GM21526 (cell line): ENCODE results near the gene NPVF.

Experiments
- ATAC-seq: cut with Tn5 transposase; IDR thresholded peaks from one replicate; pipeline ENCODE4 v1.9.1; 2021; ENCODE audit warnings: moderate library complexity; ENCODE audit not compliant: unreplicated experiment, low FRiP score

The NPVF gene, protein sequence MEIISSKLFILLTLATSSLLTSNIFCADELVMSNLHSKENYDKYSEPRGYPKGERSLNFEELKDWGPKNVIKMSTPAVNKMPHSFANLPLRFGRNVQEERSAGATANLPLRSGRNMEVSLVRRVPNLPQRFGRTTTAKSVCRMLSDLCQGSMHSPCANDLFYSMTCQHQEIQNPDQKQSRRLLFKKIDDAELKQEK

DNA sequence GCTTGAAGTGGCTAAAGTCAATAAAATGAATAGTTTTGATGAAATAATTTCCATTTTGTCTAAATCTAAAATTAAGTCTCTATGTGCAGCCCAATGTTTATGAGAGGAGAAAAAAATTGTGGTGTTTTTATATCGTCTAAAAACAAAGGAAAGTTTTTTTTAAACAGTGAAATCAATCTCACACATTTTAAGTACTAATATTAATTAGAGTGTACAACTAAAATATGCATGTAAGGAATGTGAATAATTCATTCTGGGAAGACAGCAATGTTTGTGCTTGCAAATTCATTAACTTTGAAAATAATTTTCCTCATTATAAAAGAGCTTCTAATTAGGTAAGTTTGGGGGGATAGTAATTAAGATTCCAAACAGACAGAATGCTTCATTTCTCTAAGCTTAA is at the start of gene NPVF:
Gene NPVF, minus strand, starts transcription at position 101 of the 400 bp plus-strand sequence. Its CDS starts 47 bp downstream, at position 54.
- no peak for ATAC-seq

DNA sequence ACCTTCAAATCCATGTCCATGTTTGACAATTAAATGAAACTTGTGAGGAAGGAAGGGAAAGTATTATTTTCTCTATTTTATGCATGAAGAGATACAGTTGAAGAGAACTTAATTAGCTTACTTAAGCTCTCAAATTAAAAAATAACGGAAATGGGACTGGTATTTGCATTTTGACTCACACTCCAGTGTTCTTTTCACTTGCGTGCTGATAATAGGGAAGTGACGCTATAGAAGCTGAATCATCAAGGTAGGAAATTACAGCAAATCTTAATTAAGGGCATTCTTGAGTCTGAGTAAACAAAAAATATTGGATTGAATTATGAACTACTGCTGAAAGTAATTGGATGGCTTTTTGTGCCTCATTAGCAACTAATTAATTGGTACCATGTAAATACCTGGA is 44.0 kb upstream of the NPVF start:
- no peak for ATAC-seq

DNA sequence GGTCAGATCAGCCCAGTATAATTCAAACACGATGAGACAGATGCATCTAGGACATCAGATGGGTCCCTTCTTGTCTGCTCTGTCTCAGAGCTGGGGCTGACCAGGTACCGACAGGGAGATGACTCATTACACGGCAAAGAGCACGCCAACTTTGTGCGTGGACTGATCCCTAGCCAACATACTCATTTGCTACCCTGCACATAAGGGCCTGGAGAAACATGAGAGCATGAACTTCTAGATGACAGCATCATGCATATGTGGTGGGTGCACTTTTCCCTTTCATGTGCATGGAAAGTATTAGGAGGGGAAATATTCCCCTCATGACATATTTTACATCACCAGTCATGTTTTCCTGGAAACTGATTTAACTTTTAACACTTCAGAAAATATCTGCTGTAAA is 35.1 kb upstream of the NPVF start:
- ATAC-seq, result no peak

DNA sequence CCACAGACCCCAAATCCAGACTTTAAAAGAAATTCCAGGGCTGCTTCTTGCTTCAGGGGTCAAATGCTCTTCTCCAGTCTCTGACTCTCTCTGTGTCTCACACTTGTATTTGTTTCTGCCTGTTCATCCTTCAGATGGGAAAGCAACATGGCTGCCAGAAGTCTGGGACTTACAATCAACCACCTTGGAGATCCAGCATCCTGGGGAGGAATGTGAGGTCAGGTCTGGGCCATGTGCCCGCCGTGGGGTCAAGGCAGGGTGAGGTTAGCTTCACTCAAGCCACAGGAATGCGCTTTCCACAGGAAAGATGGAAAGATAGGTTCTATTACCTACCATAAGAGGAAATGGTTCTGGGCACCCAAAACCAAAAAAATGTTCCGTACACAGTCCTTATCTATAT is 34.3 kb upstream of the NPVF start:
- no peak for ATAC-seq

DNA sequence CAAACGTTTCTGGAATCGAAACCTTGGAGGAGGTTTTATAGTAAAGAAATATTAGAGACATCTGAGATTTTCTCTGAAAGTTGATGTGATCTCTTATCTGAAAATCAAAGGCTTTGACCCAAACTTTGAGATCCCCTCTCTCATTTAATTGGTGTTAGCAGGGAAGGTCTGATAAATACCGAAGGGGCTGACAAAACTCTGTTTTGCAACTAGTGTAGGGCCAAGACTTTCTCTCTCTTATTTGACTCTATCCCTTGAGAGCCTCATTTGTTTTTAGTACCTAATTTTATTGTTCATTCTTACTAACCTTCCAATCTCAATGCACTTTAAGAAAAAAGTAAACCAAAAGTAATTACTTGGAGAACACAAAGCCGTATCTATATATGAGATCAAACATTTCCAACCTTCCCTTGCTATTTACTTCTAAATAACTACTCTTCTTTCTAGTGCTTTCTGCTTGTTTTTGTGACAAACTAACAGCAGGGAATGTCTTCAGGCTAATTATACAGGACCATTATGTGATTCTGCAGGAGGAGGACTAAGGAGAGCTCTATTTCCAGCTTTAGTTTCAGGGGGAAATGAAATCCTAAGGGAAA is 33.4 kb upstream of the NPVF start:
- no peak for ATAC-seq

DNA sequence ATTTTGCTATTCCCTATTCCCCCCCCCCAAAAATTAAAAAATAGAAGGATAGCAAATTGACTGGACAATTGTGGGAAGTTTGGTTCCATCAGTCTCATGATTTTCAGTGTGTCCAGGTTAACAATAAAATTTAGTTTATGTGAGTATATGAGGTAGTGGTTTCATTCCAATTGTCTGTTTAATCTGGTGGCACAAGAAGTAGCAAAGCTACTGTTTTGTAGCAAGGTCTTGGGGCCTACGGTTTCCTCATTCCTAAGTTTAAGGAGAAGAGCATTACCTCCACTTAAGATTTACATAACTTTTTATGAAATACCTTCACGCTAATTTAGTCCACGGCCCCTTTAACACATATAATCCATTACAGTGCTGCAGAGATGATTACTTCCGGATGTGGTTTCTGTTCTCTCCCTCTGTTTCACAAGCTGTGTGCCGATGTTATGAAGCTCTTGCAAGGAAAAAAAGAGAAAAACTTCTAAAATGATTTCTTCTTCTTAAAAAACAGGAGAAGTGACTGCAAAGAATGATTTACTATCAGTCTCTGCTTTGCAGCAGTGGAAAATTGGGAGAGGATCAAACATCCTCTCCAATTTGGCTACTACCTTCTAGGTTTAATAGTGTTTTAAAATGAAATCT is 32.7 kb upstream of the NPVF start:
- no peak for ATAC-seq

DNA sequence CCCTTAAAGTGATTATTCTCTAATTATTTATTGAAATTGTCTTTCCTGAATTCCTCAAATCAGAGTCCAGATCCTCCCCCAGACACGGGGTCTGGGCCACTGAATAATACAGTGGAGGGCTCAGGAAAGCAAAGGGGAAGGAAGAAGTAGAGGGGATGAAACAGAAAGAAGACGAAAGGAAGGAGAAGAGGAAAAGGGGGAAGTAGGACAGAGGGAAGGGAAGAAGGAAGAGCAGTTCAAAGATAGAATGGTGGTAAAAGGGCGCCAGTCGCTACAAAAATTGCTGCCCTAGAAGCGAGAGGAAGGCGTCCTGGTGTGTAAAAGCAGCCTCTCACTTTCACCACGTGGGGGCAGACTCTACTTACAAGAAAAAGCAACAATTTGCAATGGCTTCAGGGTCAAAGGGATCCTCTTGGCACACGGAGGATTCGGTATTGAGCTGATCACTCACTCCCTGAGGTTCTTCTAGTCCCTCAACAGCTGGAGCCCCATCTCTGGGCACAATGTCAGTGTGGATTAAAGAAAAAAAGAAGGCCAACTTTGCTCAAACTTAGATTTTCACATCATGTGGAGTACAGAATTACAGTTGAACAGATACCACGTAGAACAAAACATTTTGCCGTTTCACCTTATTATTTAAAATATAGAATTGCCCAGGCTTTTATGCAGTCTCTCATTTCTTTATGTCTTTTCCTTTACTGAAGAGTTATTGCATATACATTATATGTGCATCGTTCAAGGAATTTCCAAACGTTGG is 31.4 kb upstream of the NPVF start:
- ATAC-seq, result peak; percentile 79

DNA sequence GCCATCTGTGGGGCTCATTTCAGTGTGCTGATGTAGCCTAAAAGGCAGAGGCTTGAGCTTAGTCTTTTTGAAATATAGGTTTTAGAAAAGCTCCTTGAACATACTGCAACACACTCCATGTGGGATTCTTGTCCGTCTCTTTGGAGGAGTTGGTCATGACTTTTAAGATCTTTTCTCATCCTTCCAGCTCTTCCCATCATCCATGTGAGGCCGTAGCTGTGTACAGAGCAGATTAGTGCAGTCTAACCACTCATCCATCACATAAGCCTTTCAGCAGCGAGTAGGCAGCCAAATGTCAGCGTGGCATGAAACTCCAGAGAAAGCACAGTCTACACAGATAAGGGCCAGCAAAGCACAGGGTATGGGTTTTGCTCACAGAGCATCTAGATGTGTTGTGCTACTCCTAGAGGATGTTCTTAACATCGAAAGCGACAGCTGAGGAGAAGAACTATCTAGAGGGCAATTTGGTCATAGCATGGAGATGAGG is 28.1 kb upstream of the NPVF start:
- no peak for ATAC-seq

DNA sequence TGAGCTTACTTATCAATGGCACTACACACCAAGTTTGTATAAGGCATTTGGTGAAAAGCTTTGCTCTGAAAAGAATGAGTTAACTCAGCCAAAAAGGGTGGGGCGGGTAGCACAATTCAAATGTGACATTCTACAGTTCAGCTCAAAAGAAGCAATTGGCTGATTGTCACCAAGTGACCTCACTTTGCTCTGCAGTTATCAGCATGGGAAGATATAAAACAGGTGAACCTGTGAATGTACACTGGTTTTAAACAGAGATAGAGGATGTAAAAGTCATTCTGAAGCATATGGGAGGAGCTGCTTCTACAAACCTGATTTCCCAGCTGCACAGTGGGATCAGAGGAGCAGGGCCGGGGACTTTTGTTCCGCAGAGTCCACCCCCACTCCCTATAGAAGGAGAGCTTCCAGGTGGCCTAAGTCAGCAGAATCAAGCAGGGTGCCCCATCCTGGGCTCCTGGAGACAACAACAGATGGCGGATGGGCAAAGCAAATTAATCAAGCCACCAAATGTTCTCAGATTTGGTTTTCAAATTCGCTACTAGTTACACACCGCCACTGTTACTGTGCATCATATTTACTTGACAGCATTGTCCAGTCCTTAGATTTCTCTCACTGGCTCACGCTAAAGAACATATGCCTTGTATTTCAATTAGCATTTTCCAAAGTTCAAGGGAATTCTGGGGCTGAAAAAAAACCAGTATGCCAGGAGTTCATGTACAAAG is 27.5 kb upstream of the NPVF start:
- ATAC-seq, result no peak

DNA sequence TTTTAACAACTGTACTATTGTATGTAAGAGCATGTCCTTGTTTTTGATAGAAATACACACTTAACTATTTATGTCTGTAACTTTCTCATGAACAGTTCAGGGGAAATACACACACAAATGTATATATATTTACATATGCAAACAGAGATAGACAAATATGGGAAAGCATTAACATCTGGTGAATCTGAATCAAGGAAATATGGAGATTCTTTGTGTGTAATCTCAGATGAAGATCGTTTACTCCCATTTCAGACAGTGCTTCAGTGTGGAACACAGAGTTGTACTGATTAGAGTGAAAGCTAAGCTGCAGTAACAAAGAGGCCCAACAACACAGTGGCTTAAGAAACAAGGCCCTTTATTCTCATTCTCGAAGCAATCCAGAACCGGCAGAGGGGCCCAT is 26.3 kb upstream of the NPVF start:
- ATAC-seq, result no peak

DNA sequence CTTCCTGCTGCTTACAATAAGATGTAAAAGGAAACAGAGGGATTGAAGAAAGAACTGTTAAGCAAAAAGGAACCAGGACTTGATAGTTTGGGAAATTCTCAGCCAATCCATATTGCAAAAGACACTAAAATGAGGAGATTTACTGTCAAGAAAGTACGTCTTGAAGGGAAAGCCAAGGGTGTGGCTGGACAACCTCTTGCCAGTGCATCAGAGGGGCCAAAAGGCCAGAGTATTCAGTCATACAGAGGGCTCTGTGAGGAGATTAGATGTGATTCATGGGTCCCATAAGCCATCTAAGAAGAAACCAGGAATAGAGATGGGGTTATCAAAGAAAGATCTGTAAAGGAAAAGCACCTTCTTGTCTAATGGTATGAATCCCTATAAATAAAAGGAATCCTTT is 25.4 kb upstream of the NPVF start:
- no peak for ATAC-seq

DNA sequence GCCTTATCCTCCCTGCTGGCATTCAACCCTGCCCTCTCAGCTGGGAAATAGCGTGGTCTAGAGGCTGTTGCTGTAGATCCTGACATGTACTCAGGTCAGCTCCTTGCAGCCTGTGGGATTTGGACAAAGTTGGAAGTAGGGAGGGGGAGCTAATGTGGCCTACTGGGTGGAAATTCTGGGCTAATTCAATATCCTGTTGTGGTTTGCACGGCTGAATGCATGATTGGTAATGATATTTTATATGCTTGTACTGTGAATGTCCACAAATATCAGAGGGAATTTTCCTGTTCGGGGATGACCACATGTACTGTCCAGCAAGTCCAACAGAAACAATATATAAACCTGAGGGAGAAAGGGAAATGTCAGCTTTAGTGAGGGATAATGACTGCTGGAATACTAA is 22.1 kb upstream of the NPVF start:
- ATAC-seq, result no peak

DNA sequence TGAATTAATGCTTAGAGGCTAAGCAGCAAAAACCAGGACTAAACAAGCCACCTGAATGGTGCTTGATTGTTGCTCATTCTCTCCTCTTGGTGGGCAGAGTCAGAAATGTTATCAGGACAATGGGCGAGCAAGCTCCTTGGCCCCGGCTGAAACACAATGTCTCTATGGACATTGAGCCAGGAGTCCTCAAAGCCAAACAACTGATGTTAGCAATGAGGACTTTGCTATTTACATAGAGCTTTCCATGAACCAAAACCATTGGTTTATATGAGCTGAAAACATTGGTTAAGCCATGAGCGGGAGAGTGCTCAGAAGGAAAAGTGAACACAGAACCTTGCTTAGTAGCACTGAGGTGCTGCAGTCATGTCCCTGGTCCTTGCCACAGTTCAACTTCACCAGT is 21.5 kb upstream of the NPVF start:
- no peak for ATAC-seq

DNA sequence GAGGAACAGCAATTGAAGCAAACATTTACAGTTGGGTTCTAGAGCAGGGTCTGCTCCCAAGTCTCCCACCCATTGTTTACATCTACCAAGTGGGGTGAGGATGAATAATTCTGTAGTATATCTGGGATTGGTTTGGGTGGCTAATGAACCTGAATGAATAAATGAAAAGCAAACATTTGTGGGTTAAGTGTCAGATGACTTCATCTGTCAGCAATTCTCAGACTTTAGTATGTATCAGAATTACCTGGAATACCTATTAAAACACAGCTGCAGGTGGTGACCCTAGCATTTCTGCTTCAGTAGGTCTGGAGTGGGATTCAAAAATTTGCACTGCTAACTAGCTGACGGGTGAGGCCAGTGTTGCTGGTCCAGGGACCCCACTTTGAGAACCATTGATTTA is 18.0 kb upstream of the NPVF start:
- ATAC-seq, result no peak

DNA sequence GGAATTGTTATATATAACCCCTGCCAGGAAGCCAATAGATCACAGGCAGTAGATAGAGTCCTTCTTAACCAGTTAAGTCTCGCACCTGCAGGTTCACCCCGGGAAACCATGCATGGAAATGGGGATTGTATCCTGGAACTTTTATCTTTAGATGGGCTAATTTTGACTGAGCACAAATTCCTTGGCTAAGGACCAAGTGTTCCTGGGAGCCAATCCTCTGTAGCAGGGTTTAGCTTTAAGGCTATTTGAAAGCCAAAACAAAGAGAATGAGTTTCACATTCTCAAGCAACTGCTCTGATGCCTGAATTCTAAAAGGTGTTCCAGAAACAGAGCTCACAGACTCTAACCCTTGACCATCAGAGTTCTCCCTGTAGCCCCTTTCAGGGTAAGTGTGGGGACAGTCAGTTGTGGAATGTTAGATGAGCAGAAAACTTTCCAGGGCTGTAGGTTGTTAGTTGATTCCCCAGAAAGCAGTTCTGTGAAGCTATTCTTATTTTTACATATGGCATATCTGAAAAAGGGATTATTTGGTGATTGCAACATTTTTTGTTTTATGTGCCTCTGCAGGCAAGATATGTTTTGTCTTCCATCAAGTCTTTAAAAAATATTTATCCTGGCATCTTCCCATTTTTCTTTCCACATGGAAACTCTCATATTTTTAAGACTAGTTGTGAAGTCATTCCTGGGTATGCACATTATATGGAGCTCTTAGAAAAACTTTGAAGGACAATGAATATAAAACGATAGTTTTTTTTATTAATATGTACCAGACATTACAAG is 16.2 kb upstream of the NPVF start:
- no peak for ATAC-seq

DNA sequence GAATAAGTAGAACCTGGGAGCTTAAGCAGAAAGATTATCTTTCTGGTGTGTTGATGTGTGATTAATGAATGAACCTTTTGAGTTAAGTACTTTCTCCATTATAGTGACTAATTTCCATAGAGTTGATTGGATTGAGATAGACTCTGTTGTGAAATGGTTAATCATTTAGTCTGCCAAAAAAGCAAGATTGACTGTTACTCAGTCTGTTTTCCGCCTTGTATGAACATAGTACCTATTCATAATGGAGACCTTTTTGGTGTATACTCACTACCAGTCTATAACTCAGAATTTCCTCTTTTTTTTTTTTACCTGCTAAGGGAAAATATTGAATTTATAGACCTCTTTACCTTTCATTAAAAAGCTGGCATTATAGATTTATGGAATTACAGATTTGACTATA is 14.4 kb upstream of the NPVF start:
- ATAC-seq, result no peak

DNA sequence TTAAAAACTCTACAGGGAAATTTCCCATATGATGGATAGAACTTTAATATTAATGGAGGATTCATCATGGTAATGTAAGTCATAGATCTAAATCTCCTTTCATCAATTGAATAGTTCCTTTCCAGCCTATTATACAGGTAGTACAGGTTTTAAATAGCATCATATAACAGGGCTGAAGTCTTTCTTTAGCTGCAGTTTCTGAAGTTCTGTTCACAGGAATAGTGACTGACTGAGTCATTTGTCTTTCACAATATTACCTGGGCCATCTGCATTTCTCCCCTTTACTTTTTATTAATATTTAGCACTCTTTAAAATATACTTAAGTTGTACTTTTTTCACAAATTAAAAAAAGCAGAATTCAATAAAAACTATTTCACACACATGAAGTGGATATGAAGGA is 12.6 kb upstream of the NPVF start:
- no peak for ATAC-seq

DNA sequence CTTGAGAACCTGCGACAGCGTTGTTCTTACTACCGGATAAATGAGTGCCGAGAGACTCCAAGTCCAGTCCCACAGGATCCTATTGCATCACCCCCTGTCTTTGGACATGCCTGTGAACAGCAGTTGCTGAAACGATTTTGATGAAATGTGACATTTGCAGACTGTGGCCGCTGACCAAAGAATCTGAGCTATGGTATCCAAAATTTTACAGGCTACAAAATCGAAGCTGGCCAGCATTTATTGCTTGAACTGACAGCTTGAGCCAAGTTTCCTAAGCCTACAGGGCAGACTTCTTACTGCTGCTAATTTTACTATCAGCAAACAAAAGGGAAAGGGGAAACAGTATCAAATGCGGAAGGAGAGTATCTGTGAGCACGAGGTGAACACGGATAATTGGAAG is 12.1 kb upstream of the NPVF start:
- no peak for ATAC-seq

DNA sequence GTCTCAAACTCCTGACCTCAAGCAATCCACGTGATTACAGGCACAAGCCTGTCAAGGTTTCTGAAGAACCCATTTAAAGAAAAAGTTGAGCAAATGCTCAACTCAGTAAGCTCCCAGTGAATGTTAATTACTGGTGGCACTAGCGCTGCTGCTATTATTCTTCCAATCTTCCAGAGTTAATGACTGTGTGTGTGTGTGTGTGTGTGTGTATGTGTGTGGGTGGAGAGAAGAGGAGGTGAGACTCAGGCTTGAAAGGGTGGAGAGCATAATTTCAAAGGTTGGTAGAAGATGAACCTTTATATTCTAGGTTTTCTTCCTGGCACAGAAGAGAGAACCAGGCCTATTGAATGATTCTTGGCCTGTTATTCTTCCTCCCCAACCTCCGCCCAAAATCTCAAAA is 11.6 kb upstream of the NPVF start:
- no peak for ATAC-seq

DNA sequence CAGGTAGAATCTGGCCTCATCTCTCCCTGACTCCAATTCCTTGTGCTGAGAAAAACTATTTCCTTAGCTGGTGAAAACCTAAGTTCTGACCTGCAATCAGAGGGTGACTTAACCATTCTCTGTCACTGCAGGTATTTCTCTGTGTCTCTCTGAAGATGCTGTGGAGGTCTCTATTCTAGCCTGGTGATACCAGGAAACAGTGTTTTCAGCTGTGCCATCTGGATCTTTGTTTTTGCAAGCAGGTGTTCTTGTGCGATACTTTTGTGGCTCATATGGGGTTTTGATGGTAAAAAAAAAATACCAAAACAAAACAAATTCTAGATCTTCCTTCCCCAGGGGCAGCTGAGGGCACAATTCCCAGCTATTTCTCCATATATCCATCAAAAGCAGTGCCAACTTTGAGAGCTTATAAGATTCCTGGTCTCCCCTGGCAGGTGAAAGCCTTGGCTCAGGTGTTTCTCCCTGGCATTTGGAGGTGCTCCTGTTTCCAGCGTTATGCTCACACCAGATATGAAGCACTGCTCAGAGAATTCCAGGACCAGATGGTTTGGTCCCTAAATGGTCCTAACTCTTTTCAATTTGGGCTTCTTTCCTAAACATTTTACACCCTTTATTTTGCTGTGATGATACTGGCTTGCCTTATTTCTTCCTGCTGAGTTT is 9.9 kb upstream of the NPVF start:
- no peak for ATAC-seq
